ENCODE data around the gene MAST4. TPM values are rescaled to one million over a fixed set of nuclear protein-coding genes. Genes with fewer than 3 reads are reported as not detected.

Gene MAST4
- total RNA-seq, 1 donor from 2014 or later = 19.1 TPM

GRCh38 chr5:67066815-67067214 is 470.6 kb downstream of the MAST4 start:
- no peak for DNase-seq (ENCODE audit: low read depth)
- H3K27me3 ChIP-seq (ENCODE audit: control insufficient read depth, insufficient read depth, low read length) = no peaks in the 10 kb centered on the region
- no peak overlapping the region for H3K4me3 ChIP-seq (ENCODE audit: low read depth, low read length)
- TF ChIP-seq, protein P1, sequence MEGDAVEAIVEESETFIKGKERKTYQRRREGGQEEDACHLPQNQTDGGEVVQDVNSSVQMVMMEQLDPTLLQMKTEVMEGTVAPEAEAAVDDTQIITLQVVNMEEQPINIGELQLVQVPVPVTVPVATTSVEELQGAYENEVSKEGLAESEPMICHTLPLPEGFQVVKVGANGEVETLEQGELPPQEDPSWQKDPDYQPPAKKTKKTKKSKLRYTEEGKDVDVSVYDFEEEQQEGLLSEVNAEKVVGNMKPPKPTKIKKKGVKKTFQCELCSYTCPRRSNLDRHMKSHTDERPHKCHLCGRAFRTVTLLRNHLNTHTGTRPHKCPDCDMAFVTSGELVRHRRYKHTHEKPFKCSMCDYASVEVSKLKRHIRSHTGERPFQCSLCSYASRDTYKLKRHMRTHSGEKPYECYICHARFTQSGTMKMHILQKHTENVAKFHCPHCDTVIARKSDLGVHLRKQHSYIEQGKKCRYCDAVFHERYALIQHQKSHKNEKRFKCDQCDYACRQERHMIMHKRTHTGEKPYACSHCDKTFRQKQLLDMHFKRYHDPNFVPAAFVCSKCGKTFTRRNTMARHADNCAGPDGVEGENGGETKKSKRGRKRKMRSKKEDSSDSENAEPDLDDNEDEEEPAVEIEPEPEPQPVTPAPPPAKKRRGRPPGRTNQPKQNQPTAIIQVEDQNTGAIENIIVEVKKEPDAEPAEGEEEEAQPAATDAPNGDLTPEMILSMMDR (IDR thresholded peaks at IDR 0.05; ENCODE audit: insufficient read depth, low read length, poor library complexity, severe bottlenecking) = no peak
- no peaks in the 10 kb centered on the region for H3K36me3 ChIP-seq (ENCODE audit: control insufficient read depth, insufficient read depth, low read length)

GRCh38 chr5:67073045-67073680 is 477.0 kb downstream of the MAST4 start:
- Histone ChIP-seq H3K27me3 (ENCODE audit: control insufficient read depth, insufficient read depth, low read length) (no peaks in the 10 kb centered on the region), H3K4me3 (ENCODE audit: low read depth, low read length) (no peak overlapping the region), H3K36me3 (ENCODE audit: control insufficient read depth, insufficient read depth, low read length) (no peaks in the 10 kb centered on the region)
- no peak for DNase-seq (ENCODE audit: low read depth)
- TF ChIP-seq, protein P1 (IDR thresholded peaks at IDR 0.05; ENCODE audit: insufficient read depth, low read length, poor library complexity, severe bottlenecking) = no peak

GRCh38 chr5:67077296-67077695 is 481.1 kb downstream of the MAST4 start:
- no peak for DNase-seq (ENCODE audit: low read depth)

DNA sequence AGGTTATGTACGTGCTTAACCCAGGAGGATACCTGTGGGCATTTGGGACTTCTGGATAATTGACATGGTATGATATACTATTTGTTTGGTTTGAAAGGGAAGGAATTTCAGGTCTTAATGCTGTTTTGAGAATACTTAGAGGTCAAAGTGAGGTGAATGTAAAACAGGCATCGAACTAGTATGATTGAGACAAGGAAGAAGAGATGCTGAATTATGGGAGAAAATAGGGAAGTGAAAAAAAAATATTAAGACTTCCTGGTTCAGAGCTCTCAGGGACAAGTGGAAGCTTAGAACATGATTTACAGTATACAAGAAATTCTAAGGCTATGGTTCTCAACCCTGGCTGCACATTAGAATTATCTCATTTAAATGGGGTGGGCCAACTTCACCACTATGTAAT is 485.1 kb downstream of the MAST4 start:
- no peak overlapping the region for H3K4me3 ChIP-seq (ENCODE audit: low read depth, low read length)
- TF ChIP-seq, protein P1 (IDR thresholded peaks at IDR 0.05; ENCODE audit: insufficient read depth, low read length, poor library complexity, severe bottlenecking) = no peak
- no peaks in the 10 kb centered on the region for H3K27me3 ChIP-seq (ENCODE audit: control insufficient read depth, insufficient read depth, low read length)
- no peaks in the 10 kb centered on the region for H3K36me3 ChIP-seq (ENCODE audit: control insufficient read depth, insufficient read depth, low read length)
- DNase-seq (ENCODE audit: low read depth) = no peak

More at GRCh38 chr5:67077296-67077695, 481.1 kb downstream of the MAST4 start:
- TF ChIP-seq, protein P1 (IDR thresholded peaks at IDR 0.05; ENCODE audit: insufficient read depth, low read length, poor library complexity, severe bottlenecking) = no peak
- Histone ChIP-seq H3K4me3 (ENCODE audit: low read depth, low read length) (no peak overlapping the region), H3K36me3 (ENCODE audit: control insufficient read depth, insufficient read depth, low read length) (no peaks in the 10 kb centered on the region), H3K27me3 (ENCODE audit: control insufficient read depth, insufficient read depth, low read length) (no peaks in the 10 kb centered on the region)

- DNase-seq (ENCODE audit: low read depth) = no peak
- no peaks in the 10 kb centered on the region for H3K36me3 ChIP-seq (ENCODE audit: control insufficient read depth, insufficient read depth, low read length)
- TF ChIP-seq, protein P1 (IDR thresholded peaks at IDR 0.05; ENCODE audit: insufficient read depth, low read length, poor library complexity, severe bottlenecking) = no peak
These were observed 486.7 kb downstream of the MAST4 start for GRCh38 chr5:67082941-67083340.

GRCh38 chr5:67085616-67086015 is 489.4 kb downstream of the MAST4 start:
- no peak for DNase-seq (ENCODE audit: low read depth)
- Histone ChIP-seq H3K36me3 (ENCODE audit: control insufficient read depth, insufficient read depth, low read length) (no peaks in the 10 kb centered on the region), H3K27me3 (ENCODE audit: control insufficient read depth, insufficient read depth, low read length) (no peaks in the 10 kb centered on the region), H3K4me3 (ENCODE audit: low read depth, low read length) (no peak overlapping the region)
- TF ChIP-seq, protein P1 (IDR thresholded peaks at IDR 0.05; ENCODE audit: insufficient read depth, low read length, poor library complexity, severe bottlenecking) = no peak

More at GRCh38 chr5:67082941-67083340, 486.7 kb downstream of the MAST4 start:
- no peaks in the 10 kb centered on the region for H3K27me3 ChIP-seq (ENCODE audit: control insufficient read depth, insufficient read depth, low read length)
- no peak overlapping the region for H3K4me3 ChIP-seq (ENCODE audit: low read depth, low read length)

All from kidney epithelial cell (primary cell).